ENCODE data around the gene OPCML.

GRCh38 chr11:133390803-133391202 is 141.5 kb downstream of the OPCML start:
- TF ChIP-seq CTCF (conservative IDR thresholded peaks at IDR 0.05) (no peak), EZH2 (IDR thresholded peaks at IDR 0.05; ENCODE audit: low read depth) (no peak)

Measured in PC-9 (cell line).